Lower leg skin (tissue), 4 donors: ENCODE measurements around the gene SLC16A6. TPM values are rescaled to one million over a fixed set of nuclear protein-coding genes. Genes with fewer than 3 reads are reported as not detected.

Experiments used
- DNase-seq, 2 donors: peaks; one replicate each; pipeline ENCODE4 v3.0.0-alpha.2; 2019; ENCODE audit warnings: low spot score in 2 of 2
- H3K4me3 ChIP-seq: fragments of 200-600 bp; sonication (generic); 2 replicates; pipeline ENCODE4 v1.5.1; 2017; ENCODE audit warnings: mild to moderate bottlenecking, low read depth; ENCODE audit not compliant: poor library complexity, severe bottlenecking
- CTCF ChIP-seq, 3 donors: fragments of 450-650 bp; IDR thresholded peaks; one replicate each; pipeline ENCODE4 v1.5.1; 2016; ENCODE audit warnings: antibody characterized with exemption in 3 of 3, mild to moderate bottlenecking in 3 of 3, moderate library complexity in 2 of 3
- POLR2A ChIP-seq, 2 donors: fragments of 450-650 bp; IDR thresholded peaks; one replicate each; pipeline ENCODE4 v1.6.1; 2016 to 2017; ENCODE audit warnings: antibody characterized with exemption in 2 of 2, mild to moderate bottlenecking in 1 of 2, moderate library complexity in 1 of 2
- WGBS, 2 donors: methylation state at CpG; one replicate each; pipeline ENCODE4 v1.1.5; 2018; 5-methylcytosine and 5-hydroxymethylcytosine counted together
- intact Hi-C: fragments of 100-400 bp; cut with DNase I; formaldehyde crosslinking; loops from one replicate; pipeline ENCODE4 v1.15.0; 2023; ENCODE audit warnings: low total_unique reads
- total RNA-seq, 4 donors: library from RNA; depleted of rRNA; stranded (reverse); fragments of >200 nt; gene quantifications; one replicate each; pipeline ENCODE4 v1.1.0, GENCODE V29; 2016

Gene SLC16A6
- total RNA-seq, 4 donors from 2014 or later: 2.7 to 10.3 (median 7.8) TPM

- 64 to 67% methylated on average over 7 of the region's 7 CpGs for WGBS, 2 donors
- H3K4me3 ChIP-seq: no peak overlapping the region
- intact Hi-C loops: no loop called here
- no peak for TF ChIP-seq POLR2A (IDR thresholded peaks at IDR 0.05)
- no peak for TF ChIP-seq CTCF (IDR thresholded peaks at IDR 0.05)
- DNase-seq: no peak
These were observed 41.6 kb downstream of the SLC16A6 start for GRCh38 chr17:68249354-68249765.

DNA sequence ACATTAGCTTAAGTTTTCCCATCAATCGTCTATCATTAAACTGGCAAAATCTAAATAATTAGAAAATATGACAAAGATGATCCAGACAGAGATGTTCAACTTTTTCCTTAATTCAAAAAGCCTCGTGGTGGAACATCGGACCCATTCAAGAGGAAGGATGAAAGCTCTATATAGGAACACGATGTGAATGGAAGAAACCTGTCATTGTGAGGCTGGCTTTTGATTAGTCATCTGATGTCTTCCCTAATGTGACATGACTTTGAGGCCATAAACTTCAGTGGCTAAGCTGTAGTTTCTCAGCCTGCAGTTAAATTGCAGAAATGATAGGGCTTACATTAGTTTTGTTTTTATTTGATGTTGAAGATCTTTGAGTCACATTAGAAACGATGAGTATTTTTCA, 42.0 kb downstream of the SLC16A6 start:
- intact Hi-C loops: no loop called here
- TF ChIP-seq CTCF (IDR thresholded peaks at IDR 0.05) (no peak), POLR2A (IDR thresholded peaks at IDR 0.05) (no peak)
- WGBS, 2 donors: 45% methylated on average over 5 of the region's 5 CpGs
- no peak for DNase-seq
- no peak overlapping the region for H3K4me3 ChIP-seq

DNA sequence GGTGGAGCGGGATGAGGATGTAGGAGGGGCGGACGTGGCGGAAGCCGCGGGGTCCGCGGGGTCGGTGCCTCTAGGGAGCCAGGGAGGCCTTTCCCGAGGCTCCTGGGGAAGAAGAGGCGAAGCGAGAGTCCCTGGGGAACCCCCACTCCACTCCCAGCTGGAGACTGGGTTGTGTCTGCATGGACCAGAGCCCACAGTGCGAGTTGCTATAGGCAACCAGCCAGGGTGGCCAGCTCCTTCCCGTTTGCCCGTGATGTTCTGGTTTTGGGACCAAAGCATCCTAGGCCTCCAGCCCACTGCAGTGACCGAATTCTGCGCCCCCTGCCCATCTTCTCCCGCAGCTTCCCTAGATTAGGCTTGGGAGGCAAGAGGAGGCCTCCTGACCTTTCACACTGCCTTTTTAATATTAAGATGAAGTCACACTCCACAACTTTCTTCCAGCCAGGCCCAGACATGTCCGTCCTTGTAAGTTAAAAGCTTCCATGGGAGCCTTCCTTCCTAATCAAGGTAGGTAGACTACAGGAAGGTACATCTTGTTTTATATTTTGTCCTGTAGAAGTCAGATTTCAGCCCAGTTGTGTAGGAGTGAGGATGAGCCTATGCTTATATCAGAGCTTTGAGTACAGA, 42.6 kb downstream of the SLC16A6 start:
- WGBS, 2 donors: 1 to 2% methylated on average over 17 to 19 of the region's 19 CpGs
- intact Hi-C loops: no loop called here
- DNase-seq: peak in 1 of 2 donors; percentile 93
- peak overlapping the region; percentile 58 for H3K4me3 ChIP-seq
- TF ChIP-seq POLR2A (IDR thresholded peaks at IDR 0.05) (no peak), CTCF (IDR thresholded peaks at IDR 0.05) (no peak)

GRCh38 chr17:68247445-68248198, 43.3 kb downstream of the SLC16A6 start, which contains the start of gene AMZ2:
Gene AMZ2, plus strand, starts transcription at chr17:68248043. Its CDS starts 2,145 bp downstream, at chr17:68250188.
- intact Hi-C loops: no loop called here
- peak within 1 kb of the TSS; percentile 58 for H3K4me3 ChIP-seq

GRCh38 chr17:68246271-68247028, 44.5 kb downstream of the SLC16A6 start:
- no peak overlapping the region for H3K4me3 ChIP-seq

More at GRCh38 chr17:68247445-68248198, 43.3 kb downstream of the SLC16A6 start, which contains the start of gene AMZ2:
- peak in 1 of 2 donors; percentile 63 for TF ChIP-seq POLR2A (IDR thresholded peaks at IDR 0.05)
- no peak for TF ChIP-seq CTCF (IDR thresholded peaks at IDR 0.05)
- 1% methylated on average over 47 to 55 of the region's 97 CpGs for WGBS, 2 donors
- DNase-seq: peak; percentile 91 to 99

More at GRCh38 chr17:68246271-68247028, 44.5 kb downstream of the SLC16A6 start:
- WGBS, 2 donors: 90 to 91% methylated on average over 24 of the region's 24 CpGs
- intact Hi-C loops: no loop called here
- TF ChIP-seq POLR2A (IDR thresholded peaks at IDR 0.05) (no peak), CTCF (IDR thresholded peaks at IDR 0.05) (no peak)
- DNase-seq: peak in 1 of 2 donors; percentile 62
